Fibroblast of gingiva (primary cell): ENCODE data around the gene IBA57.
A peak's percentile ranks its signal among the peaks of the same experiment; 100 is the strongest.
"Not testable (repeated sequence)": the region's sequence is repeated elsewhere in the genome, so short reads cannot be mapped to it uniquely, and the experiment has no call there.

ENCODE experiments used
- DNase-seq: peaks from one replicate; pipeline ENCODE4 v3.0.0-alpha.2; 2011; ENCODE audit warnings: low read depth

IBA57 gene

DNA sequence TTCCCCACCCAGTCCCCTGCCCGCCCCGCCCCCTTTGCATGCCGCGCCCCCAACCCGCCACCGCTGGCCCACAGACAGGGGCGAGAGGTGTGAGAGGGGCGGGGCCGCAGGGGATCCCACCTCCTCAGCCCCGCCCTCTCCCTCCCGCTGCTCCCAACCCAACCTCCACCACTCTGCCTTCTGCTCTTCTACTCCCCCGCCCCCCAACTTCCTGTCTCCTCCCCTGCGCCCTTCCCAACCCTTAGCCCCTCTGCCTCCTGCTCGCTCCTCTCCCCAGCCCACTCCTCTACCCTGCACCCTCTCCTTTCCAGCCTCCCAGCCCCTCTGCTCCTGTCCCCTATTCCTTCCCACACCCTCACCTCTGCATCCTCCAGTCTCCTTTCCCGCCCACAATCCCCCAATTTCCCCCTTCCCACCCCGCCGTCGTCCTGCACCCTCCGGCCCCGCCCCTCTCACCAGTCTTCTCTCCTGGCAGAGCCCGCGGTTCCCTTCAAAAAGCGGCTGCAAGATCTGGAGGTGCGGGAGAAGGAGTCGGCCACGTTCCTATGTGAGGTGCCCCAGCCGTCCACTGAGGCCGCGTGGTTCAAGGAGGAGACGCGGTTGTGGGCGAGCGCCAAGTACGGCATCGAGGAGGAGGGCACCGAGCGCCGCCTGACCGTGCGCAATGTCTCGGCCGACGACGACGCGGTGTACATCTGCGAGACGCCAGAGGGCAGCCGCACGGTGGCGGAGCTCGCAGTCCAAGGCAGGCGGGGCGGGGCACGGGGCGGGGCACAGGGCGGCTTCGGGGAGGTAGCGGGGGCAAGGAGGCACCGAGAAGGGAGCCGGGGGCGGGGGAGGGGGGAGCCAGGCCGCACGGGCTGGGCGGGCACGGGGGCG, 47.6 kb downstream of the IBA57 start:
- peak; percentile 70 for DNase-seq

DNA sequence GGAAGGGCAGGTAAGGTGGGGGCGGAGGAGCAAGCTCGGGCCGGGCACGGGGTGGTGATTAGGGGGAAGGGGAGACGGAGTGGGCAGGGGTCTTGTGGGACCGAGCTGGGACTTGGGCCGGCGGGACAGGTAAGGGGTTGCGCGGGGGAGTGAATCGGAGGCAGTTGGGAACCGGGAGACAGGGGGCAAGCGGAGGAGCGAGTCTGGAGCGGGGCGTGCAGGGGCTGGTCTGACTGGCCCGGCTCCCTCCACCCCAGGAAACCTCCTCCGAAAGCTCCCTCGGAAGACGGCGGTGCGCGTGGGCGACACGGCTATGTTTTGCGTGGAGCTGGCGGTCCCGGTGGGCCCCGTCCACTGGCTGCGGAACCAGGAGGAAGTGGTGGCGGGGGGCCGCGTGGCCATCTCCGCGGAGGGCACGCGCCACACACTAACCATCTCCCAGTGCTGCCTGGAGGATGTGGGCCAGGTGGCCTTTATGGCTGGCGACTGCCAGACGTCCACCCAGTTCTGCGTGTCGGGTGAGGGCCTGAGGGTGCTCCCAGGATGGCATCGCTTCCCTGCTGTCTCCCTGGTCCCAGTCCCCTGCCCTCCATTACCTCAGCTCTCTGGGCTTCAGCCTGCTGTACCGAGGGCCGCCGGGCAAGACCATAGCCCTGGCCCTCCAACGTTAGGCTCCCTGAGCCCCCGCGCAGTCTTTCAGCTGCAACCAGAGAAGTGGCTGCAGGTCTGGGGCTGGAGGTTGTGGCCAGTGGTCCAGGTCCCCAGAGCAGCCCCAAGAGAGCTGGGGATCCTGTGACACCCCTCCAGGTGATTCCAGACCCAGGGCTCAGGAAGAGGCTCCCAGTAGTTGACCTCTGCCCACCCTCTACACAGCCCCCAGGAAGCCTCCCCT, 48.6 kb downstream of the IBA57 start:
- no peak for DNase-seq

DNA sequence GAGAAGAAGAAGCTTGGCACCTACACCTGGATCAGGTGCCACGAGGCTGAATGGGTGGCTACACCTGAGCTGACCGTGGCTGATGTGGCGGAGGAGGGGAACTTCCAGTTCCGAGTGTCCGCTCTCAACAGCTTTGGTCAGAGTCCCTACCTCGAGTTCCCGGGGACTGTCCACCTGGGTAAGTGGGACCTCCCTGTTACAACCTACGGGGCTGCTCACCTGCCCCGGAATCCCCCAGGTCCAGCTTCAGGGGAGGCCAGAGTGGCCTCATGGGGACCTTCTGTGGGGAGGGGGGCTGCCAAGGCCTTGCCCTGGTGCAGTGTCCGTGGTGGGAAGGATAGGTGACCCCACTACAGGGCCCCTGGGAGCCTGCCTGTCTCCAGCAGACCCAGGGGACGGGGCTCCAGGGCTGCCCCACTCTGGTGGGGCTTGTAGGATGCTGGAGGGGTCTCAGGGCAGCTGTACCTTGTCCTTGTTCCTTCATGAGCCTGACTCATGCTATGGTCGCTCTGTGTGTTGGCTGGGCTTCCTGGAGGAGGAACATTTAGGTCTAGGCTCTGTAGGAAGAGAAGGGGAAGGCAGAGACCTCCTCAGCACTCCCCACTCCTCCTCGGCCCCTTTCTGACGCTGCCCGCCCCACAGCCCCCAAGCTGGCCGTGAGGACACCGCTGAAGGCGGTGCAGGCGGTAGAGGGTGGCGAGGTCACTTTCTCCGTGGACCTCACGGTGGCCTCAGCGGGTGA, 49.5 kb downstream of the IBA57 start:
- DNase-seq: no peak

DNA sequence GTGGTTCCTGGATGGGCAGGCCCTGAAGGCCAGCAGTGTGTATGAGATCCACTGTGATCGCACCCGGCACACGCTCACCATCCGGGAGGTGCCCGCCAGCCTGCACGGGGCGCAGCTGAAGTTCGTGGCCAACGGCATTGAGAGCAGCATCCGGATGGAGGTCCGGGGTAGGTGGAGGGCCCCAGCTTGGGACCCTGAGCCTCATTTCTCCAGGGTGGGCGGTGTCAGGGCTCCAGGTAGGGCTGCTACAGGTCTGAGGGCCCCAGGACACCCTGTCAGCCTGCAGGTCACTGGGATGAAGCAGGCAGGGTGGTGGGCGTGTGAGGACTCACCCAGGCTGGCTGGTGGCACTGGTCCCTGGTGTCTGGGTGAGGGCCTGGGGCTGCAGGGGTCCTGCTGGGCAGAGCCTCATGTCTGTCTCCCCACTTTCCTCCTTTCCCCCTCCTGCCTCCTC, 50.1 kb downstream of the IBA57 start:
- DNase-seq: no peak

DNA sequence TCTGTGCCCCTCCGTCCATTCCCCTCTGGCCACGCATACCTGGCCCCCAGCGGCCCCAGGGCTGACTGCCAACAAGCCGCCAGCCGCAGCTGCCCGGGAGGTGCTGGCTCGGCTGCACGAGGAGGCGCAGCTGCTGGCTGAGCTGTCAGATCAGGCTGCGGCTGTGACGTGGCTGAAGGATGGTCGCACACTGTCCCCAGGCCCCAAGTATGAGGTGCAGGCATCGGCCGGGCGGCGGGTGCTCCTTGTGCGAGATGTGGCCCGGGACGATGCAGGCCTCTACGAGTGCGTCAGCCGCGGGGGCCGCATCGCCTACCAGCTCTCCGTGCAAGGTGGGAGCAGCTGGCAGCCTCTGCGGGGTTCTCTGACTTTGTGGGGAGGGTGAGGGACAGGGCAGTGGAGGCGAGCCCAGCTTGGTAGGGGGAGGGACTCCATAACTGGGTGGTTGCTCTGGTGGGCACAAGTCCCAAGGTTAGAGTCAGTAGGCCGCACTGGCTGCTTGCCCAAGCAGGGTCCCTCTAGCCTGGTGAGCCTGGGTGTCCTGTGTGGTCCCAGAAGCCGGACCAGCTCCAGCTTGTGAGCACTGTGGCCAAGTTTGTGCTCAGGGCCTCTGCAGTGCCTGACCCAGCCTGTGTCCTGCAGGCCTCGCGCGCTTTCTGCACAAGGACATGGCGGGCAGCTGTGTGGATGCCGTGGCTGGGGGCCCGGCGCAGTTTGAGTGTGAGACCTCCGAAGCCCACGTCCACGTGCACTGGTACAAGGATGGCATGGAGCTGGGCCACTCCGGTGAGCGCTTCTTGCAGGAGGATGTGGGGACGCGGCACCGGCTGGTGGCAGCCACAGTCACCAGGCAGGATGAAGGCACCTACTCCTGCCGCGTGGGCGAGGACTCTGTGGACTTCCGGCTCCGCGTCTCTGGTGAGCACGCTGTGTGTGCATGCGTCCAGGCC, 51.0 kb downstream of the IBA57 start:
- no peak for DNase-seq

DNA sequence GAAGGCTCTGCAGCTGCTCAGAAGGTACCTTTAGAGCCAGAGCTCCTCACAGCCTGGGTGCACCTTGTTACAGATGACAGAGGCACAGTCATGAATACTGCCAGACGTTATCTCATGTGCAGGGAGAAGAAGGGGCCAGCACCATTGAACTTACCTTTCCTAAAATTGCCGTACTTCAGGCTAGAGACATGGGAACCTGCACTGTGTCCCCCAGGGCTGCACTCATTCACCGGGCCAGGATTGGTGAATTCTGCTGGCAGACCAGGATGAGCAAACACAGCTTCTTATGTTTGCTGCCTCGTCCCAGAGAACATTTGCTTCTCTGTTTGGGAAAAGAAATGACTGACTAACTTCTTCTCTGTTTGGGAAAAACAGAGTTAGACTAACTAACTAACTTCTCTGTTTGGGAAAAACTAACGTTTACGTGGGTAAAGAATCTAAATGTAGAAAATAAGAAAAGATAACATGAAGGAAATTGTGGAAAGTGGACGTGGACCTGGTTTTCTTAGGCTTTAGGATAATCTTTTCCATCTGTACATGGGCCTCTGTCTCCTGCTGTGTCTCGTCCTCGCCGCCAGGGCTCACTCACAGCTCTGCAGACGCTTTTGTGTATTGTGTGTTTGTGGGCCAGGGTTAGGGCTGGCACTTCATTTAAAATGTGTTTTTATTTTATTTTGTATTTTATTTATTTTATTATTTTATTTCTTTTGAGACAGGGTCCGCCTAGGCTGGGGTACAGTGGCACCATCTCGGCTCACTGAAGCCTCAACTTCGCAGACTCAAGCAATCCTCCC, 52.1 kb downstream of the IBA57 start:
- DNase-seq: peak; percentile 31

DNA sequence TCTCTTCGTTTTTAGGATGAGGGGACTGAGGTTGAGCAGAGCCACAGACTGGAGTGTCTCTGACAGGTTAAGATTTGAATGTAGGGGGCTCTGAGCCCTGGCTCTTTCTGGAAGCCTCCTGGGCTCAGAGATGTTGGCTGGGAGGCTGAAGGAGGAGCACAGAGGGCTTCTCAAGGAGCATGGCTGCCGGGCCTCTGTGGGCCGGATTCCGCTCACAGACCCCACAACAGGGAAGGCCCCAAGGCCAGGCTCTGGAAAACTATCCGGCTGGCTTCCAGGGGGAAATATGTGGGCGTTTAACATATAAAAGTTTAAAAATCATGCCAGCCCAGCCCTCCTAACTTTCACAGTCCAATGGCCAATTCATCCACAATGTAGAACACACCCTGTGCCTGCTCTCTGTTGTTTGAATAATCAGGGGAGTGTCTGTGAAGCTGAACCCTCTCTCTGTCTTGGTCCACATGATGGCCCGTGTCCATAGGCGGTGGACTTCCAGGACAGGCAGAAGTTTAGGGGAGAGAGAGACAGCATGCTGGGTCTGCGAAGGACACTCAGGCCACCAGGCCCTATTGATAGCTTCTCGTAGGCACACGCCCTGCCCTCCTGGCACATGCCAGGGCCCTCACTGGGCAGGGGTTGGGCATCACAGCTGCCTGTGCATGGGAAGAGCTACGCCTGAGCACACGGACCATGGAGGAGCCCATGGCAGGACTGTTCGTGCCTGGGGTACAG, 53.1 kb downstream of the IBA57 start:
- DNase-seq: no peak

DNA sequence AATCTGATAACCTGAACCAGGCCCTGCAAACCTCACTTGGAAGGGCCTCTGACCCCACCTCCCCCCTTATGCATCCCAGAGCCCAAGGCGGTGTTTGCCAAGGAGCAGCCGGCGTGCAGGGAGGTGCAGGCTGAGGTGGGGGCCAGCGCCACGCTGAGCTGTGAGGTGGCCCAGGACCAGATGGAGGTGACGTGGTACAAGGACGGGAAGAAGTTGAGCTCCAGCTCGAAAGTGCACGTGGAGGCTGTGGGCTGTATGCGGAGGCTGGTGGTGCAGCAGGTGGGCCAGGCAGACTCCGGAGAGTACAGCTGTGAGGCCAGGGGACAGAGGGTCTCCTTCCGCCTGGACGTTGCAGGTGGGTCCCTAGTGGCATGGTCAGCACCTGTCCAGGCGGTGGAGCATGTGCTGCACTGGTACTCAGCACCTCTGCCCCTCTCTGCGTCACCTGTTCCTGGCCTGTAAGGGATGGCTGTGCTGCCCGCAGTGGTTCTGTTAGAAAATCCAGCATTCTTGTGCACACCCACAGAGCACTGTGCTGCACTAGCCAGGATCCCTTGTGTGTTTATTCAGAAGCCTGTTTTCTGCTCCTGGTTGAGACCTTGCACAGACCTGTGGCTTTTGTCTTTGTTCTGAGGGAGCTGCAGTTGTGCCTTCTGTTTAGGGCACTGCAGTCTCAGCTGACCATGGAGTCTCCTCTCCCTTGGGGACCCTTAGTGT, 53.8 kb downstream of the IBA57 start:
- DNase-seq: no peak

DNA sequence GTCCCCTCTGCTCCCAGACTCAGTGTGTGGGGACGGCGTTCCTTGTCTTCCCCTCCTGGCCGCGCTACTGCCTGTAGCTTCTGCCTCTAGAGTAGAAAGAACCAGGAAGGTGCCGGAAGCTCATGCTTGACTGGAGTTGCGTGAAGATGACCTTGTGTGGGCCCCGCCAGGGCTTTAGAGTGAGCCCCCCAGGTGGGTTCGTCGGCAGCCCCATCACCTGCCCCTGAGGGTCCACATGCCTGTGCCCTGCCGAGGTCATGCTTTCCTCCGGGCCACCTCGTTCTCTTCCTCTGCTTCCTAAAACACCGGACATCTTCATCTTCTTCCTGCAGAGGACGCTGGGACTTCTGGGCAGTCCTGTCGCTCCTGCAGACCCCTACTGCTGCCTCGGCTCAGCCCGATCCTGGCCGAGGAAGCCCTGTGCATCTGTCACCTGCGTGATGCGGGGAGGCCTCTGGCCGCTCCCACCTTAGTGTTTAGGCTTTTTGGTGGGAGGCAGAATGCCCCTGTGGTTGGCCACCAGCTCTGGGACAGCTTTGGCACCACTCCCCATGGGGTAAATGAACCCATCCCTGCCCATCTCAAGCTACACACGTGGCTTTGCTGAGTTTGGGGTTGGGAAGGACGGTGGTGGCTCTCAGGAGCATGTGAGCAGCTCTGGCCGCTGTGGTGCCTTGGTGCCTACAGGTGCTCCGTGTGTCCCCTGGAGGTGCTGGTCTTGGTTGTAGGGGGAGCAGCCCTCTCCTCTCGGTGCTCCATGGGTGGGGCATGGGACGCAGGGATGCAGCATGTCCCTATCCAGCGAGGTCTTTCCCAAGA, 54.6 kb downstream of the IBA57 start:
- no peak for DNase-seq

DNA sequence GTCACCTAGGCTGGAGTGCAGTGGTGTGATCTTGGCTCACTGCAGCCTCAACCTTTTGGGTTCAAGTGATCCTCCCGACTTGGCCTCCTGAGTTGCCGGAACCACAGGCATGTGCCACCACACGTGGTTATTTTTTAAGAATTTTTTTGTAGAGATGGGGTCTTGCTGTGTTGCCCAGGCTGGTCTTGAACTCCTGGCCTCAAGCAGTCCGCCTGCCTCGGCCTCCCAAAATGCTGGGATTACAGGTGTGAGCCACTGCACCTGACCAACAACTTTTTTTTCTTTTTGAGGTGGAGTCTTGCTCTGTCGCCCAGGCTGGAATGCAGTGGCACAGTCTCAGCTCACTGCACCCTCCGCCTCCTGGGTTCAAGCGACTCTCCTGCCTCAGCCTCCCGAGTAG, 55.5 kb downstream of the IBA57 start:
- not testable (repeated sequence) for DNase-seq

DNA sequence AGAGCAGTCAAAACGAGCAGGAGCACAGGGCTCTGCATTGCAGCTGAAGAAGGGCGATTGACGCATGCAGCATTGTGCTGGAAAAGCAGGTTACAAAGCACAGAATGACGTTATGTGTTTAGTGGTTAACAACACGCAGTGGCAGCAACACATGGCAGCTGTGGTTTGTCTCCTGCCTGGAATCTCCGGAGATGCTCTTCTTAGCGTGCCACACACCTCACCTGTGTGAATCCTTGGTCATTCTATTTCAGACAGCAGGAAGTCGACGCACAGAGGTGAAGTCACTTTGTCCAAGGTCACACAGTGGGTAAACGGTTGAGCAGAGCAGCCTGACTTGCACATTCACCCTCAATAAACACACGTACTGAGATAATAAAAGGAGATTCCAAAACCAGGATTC, 56.9 kb downstream of the IBA57 start:
- no peak for DNase-seq

DNA sequence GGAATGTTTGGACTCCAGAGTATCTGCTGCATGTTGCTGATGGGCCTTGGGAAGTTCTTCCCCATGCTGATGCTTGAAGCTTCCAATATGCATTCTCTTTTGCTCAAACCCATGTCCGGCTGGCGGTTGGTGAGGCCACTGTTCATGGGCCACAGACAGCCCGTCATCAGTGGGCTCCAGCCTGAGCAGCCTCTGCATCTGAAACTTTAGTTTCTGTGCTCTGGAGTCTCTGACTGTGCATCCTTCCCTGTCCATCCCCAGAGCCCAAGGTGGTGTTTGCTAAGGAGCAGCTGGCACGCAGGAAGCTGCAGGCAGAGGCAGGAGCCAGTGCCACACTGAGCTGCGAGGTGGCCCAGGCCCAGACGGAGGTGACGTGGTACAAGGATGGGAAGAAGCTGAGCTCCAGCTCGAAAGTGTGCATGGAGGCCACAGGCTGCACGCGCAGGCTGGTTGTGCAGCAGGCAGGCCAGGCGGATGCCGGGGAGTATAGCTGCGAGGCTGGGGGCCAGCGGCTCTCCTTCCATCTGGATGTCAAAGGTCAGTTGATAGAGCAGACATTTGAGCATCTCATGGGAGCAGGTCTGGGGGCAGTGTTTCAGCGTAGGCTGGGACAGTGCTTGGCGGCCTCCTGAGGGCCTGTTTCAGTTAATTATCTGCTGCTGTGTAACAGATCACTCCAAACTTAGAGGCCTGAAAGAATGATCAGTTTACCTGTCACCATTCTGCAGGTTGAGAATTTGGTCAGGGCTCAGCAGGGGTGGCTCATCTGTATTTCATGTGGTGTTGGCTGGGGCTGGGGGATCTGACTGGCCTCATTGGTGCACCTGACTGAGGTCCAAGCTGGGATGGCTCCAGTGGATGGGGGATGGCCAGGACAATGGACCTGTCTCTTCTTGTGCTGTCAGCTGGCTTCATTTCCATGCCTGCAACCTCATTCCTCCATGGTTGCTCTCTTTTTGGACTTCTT, 58.9 kb downstream of the IBA57 start:
- DNase-seq: no peak

DNA sequence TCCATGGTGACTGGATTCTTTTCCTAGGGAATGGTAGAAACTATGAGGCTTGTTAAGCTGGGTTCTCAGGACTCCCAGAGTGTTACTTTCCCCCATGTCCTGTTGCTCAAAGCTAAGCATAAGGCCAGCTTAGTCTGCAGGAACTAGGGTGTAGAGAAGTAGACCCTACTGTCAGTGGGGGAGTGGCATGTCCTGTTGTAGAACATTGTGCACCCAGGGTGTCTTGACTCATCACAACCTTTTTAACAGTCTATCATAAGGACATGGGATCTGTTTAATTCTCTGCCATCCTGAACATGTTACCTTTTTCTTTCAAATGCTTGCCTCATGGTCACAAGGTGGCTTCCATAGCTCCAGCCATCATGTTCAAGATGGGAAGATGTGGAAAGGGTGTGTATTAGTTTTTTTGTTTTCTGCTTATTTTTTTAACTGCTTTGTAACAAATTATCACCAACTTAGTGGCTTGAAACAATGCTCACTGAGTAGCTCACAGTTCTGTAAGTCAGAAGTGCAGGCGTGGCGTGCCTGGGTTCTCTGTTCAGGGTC, 59.6 kb downstream of the IBA57 start:
- no peak for DNase-seq

DNA sequence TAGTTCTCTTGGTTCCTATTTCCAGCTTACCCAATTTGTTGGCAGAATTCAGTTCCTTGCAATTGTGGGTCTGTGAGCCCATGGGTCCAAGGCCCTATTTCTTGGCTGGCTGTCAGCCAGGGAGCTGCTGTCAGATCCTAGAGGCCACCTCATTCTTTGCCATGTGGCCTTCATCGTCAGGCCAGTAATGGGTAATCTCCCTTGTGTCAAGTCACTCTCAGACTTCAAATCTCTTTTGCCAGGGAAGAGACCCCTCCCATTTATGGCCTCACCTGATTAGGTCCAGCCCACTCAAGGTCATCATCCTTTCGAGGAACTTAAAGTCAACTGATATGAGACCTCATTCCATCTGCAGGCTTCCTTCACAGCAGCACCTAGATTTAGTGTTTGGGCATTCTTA, 60.1 kb downstream of the IBA57 start:
- no peak for DNase-seq

DNA sequence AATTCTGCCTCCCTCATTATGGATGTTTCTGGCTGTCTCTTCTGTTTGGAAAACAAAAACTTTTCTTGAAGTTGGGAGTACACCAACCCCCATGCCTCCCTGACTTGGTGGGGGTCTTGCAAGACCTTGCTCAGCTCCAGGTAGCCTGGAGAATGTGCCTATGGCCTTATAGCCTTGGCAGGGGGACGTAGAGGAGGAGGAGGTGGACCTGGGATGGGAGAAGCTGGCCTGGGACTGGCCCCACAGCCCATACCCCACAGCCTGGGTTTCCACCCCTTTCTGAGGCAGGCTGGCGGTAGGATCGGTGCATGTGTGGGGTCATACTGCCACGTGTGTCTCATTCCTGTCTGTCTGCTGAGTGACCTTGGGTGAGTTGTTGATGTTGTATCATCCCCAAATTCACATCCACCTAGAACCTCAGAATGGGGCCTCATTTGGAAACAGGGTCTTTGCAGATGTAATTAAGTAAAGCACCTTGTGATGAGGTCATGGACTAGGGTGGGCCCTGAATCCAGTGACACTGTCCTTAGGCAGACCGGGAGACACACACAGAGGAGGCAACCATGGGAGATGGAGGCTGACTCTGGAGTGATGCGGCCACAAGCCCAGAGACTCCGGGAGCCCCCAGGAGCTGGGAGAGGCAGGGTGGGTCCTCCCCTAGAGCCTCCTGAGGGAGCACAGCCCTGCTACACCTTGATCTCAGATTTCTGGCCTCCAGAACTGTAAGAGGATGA, 60.7 kb downstream of the IBA57 start:
- DNase-seq: no peak
